Lung microvascular endothelial cell (primary cell): Measurements from ENCODE around the gene ASAP2. TPM values are rescaled to one million over a fixed set of nuclear protein-coding genes. Genes with fewer than 3 reads are reported as not detected.
"Not testable (repeated sequence)": the region's sequence is repeated elsewhere in the genome, so short reads cannot be mapped to it uniquely, and the experiment has no call there.

Source experiments
- DNase-seq, 2 donors: peaks; one replicate each; pipeline versions ENCODE4 v3.0.0 to v3.0.0-alpha.2; 2010; ENCODE audit warnings: low read depth in 2 of 2
- total RNA-seq: library from RNA; depleted of rRNA; stranded (reverse); fragments of >200 nt; gene quantifications from 2 replicates; pipeline ENCODE4 v1.2.1, GENCODE V29; 2014

The ASAP2 gene
- total RNA-seq, 1 donor from 2014 or later = 26.2 TPM

GRCh38 chr2:9250091-9250490 lies 43.5 kb downstream of the ASAP2 start:
- DNase-seq = peak in 1 of 2 donors; percentile 37

- DNase-seq = peak in 1 of 2 donors; percentile 46
These were observed 44.0 kb downstream of the ASAP2 start for GRCh38 chr2:9250498-9251153.

- peak; percentile 57 to 86 for DNase-seq
These were observed 44.8 kb downstream of the ASAP2 start for GRCh38 chr2:9251154-9252001.

GRCh38 chr2:9252002-9252357 lies 45.4 kb downstream of the ASAP2 start:
- DNase-seq = no peak

GRCh38 chr2:9255416-9255815 lies 48.8 kb downstream of the ASAP2 start:
- no peak for DNase-seq

GRCh38 chr2:9256147-9256546 lies 49.5 kb downstream of the ASAP2 start:
- DNase-seq = no peak

GRCh38 chr2:9256570-9257043 lies 50.0 kb downstream of the ASAP2 start:
- peak in 1 of 2 donors; percentile 54 for DNase-seq

GRCh38 chr2:9258501-9258900 lies 51.9 kb downstream of the ASAP2 start:
- DNase-seq = no peak

GRCh38 chr2:9258953-9259399 lies 52.4 kb downstream of the ASAP2 start:
- DNase-seq = peak; percentile 50 to 56

GRCh38 chr2:9260464-9260918 lies 53.9 kb downstream of the ASAP2 start:
- peak; percentile 44 to 58 for DNase-seq

- DNase-seq = peak in 1 of 2 donors; percentile 41
These were observed 54.7 kb downstream of the ASAP2 start for GRCh38 chr2:9261231-9261883.

- DNase-seq = peak; percentile 36 to 97
These were observed 56.1 kb downstream of the ASAP2 start for GRCh38 chr2:9262671-9263171.

- DNase-seq = peak; percentile 35 to 71
These were observed 56.8 kb downstream of the ASAP2 start for GRCh38 chr2:9263428-9263827.

GRCh38 chr2:9264301-9264700 lies 57.7 kb downstream of the ASAP2 start:
- peak in 1 of 2 donors; percentile 74 for DNase-seq

- no peak for DNase-seq
These were observed 60.1 kb downstream of the ASAP2 start for GRCh38 chr2:9266711-9267110.

- not testable (repeated sequence) for DNase-seq
These were observed 60.7 kb downstream of the ASAP2 start for GRCh38 chr2:9267286-9267685.

- no peak for DNase-seq
These were observed 61.9 kb downstream of the ASAP2 start for GRCh38 chr2:9268301-9269080.

GRCh38 chr2:9269295-9269694 lies 62.7 kb downstream of the ASAP2 start:
- no peak for DNase-seq

GRCh38 chr2:9269695-9270360 lies 63.2 kb downstream of the ASAP2 start:
- no peak for DNase-seq

GRCh38 chr2:9271091-9271490 lies 64.5 kb downstream of the ASAP2 start:
- DNase-seq = no peak
